Sigmoid colon (tissue), 7 donors: Measurements from ENCODE around the gene CCDC198. TPM values are rescaled to one million over a fixed set of nuclear protein-coding genes. Genes with fewer than 3 reads are reported as not detected.

Source experiments
- DNase-seq: peaks from one replicate; pipeline ENCODE4 v3.0.0-alpha.2; 2019
- H3K27ac ChIP-seq, 4 donors: fragments of 200-600 bp; sonication (generic); one replicate each; pipeline ENCODE4 v1.5.1; 2016 to 2019; ENCODE audit warnings: mild to moderate bottlenecking in 1 of 4
- H3K27me3 ChIP-seq, 3 donors: fragments of 200-600 bp; sonication (generic); one replicate each; pipeline ENCODE4 v1.5.1; 2019; ENCODE audit warnings: mild to moderate bottlenecking in 1 of 3
- H3K36me3 ChIP-seq, 4 donors: fragments of 200-600 bp; sonication (generic); one replicate each; pipeline ENCODE4 v1.5.1; 2016 to 2019
- H3K4me1 ChIP-seq, 4 donors: fragments of 200-600 bp; sonication (generic); one replicate each; pipeline ENCODE4 v1.5.1; 2017 to 2019
- H3K4me3 ChIP-seq, 4 donors: fragments of 200-600 bp; sonication (generic); one replicate each; pipeline ENCODE4 v1.5.1; 2017 to 2019; ENCODE audit warnings: mild to moderate bottlenecking in 2 of 4, moderate library complexity in 1 of 4
- H3K9me3 ChIP-seq, 4 donors: fragments of 200-600 bp in 3 of 4; sonication (generic) in 3 of 4; one replicate each; pipeline versions ENCODE4 v1.5.1 to v1.6.1; 2013 to 2019
- EP300 ChIP-seq, 4 donors: sonication (generic); formaldehyde crosslinking; IDR thresholded peaks; one replicate each; pipeline ENCODE4 v1.6.1; 2017; ENCODE audit warnings: antibody characterized with exemption in 4 of 4
- POLR2A ChIP-seq, 2 donors: fragments of 450-650 bp; IDR thresholded peaks; one replicate each; pipeline ENCODE4 v1.6.1; 2016; ENCODE audit warnings: antibody characterized with exemption in 2 of 2, mild to moderate bottlenecking in 2 of 2, moderate library complexity in 2 of 2
- POLR2AphosphoS5 ChIP-seq, 4 donors: sonication (generic); formaldehyde crosslinking; IDR thresholded peaks; one replicate each; pipeline ENCODE4 v1.6.1; 2017; ENCODE audit warnings: antibody characterized with exemption in 4 of 4
- WGBS, 2 donors: extraction: QIAGEN DNeasy Blood & Tissue Kit; methylation state at CpG; one replicate each; pipeline ENCODE4 v1.1.7; 2013; 5-methylcytosine and 5-hydroxymethylcytosine counted together
- intact Hi-C: fragments of 100-400 bp; cut with DNase I; formaldehyde crosslinking; loops from one replicate; pipeline ENCODE4 v1.15.1; 2023
- polyA plus RNA-seq, 3 donors: library from polyadenylated mRNA; stranded (reverse); fragments of 200-250 nt; gene quantifications; one replicate each; pipeline ENCODE4 v1.2.3, GENCODE V29; 2013
- total RNA-seq, 4 donors: library from RNA; depleted of rRNA; stranded (reverse); fragments of >200 nt; gene quantifications; one replicate each; pipeline ENCODE4 v1.1.0, GENCODE V29; 2016
- TF ChIP-seq, protein P1 (sequence below), 4 experiments: fragments of 450-650 bp in 3 of 4; fragments of 200-600 bp in 1 of 4; IDR thresholded peaks; one replicate each; pipeline ENCODE4 v1.5.1; 2016 to 2019; ENCODE audit warnings: antibody characterized with exemption in 4 of 4, mild to moderate bottlenecking in 3 of 4, moderate library complexity in 2 of 4
- donor health status: healthy with polysubstance abuse.
- donor health status: Bipolar disorder and iron deficiency.
- donor health status: healthy.

Gene CCDC198
- total and polyA plus RNA-seq, 7 donors: not detected

DNA sequence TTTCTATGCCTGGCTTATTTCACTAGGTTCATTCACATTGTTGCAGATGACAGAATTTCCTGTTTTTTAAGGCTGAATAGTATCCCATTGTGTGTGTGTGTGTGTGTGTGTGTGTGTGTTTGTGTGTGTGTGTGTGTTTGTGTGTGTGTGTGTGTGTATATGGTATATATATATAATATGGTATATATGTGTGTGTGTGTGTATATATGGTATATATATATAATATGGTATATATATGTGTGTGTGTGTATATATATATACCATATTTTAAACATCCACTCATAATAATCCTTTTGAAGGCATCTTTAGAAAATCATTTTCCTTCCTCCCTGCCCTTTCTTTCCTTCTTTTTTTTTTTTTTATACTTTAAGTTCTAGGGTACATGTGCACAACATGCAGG is 5.0 kb upstream of the CCDC198 start:
- H3K27me3 ChIP-seq: no peaks in the 10 kb centered on the region
- DNase-seq: no peak
- no peak overlapping the region for H3K4me3 ChIP-seq
- H3K4me1 ChIP-seq: peaks cover 0 to under 1% (median 0%) of the 10 kb centered on the region in 4 donors
- TF ChIP-seq EP300 (IDR thresholded peaks at IDR 0.05): no peak
- TF ChIP-seq POLR2AphosphoS5 (IDR thresholded peaks at IDR 0.05): no peak
- TF ChIP-seq, protein P1, sequence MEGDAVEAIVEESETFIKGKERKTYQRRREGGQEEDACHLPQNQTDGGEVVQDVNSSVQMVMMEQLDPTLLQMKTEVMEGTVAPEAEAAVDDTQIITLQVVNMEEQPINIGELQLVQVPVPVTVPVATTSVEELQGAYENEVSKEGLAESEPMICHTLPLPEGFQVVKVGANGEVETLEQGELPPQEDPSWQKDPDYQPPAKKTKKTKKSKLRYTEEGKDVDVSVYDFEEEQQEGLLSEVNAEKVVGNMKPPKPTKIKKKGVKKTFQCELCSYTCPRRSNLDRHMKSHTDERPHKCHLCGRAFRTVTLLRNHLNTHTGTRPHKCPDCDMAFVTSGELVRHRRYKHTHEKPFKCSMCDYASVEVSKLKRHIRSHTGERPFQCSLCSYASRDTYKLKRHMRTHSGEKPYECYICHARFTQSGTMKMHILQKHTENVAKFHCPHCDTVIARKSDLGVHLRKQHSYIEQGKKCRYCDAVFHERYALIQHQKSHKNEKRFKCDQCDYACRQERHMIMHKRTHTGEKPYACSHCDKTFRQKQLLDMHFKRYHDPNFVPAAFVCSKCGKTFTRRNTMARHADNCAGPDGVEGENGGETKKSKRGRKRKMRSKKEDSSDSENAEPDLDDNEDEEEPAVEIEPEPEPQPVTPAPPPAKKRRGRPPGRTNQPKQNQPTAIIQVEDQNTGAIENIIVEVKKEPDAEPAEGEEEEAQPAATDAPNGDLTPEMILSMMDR (IDR thresholded peaks at IDR 0.05): no peak
- no peak for TF ChIP-seq POLR2A (IDR thresholded peaks at IDR 0.05)
- H3K9me3 ChIP-seq: no peaks in the 10 kb centered on the region
- intact Hi-C loops: no loop called here
- no peak overlapping the region for H3K27ac ChIP-seq
- H3K36me3 ChIP-seq: no peaks in the 10 kb centered on the region

DNA sequence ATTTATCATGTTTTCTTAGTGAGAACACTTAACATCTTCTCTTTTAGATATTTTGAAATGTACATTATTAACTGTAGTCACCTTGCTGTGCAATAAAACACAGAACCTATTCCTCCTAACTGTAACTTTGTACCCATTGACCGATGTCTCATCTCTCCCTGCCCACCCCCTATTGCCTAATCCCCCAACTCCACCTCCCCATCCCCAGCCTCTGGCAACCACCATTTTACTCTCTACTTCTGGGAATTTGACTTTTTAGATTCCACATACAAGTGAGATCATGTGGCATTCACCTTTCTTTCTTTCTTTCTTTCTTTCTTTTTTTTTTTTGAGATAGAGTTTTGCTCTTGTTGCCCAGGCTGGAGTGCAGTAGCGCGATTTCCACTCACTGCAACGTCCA is 4.4 kb upstream of the CCDC198 start:
- WGBS, 2 donors: 86 to 88% methylated on average over 4 of the region's 4 CpGs
- no peak overlapping the region for H3K4me3 ChIP-seq
- no peak overlapping the region for H3K27ac ChIP-seq
- H3K9me3 ChIP-seq: no peaks in the 10 kb centered on the region
- no peaks in the 10 kb centered on the region for H3K27me3 ChIP-seq
- H3K36me3 ChIP-seq: no peaks in the 10 kb centered on the region
- peaks cover 0 to 4% (median 0%) of the 10 kb centered on the region in 4 donors for H3K4me1 ChIP-seq
- no peak for DNase-seq
- intact Hi-C loops: no loop called here
- TF ChIP-seq POLR2A (IDR thresholded peaks at IDR 0.05) (no peak), EP300 (IDR thresholded peaks at IDR 0.05) (no peak), POLR2AphosphoS5 (IDR thresholded peaks at IDR 0.05) (no peak)
- TF ChIP-seq, protein P1 (IDR thresholded peaks at IDR 0.05): no peak

DNA sequence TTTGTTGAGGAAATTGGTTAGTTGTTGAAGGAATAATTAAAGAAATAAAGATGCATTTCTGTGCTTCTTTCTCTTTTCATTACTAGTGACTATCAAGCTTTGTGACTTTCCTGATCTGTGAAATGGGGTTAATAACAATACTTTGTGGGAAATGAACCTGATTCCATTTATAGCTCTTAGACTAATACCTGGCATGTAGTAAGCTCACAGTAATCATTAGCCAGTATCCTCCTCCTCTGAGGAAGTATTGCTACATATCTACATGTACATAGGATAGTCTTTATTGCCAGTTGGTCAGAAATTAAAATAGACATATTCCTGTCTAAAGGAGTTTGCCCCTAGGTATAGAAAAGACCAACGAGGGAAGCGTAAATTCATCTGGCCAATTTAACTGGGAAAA is 1.8 kb upstream of the CCDC198 start:
- intact Hi-C loops: no loop called here
- Histone ChIP-seq H3K4me3 (no peak overlapping the region), H3K36me3 (no peaks in the 10 kb centered on the region), H3K4me1 (peaks cover 0 to 4% (median 0%) of the 10 kb centered on the region in 4 donors), H3K27ac (no peak overlapping the region), H3K9me3 (no peaks in the 10 kb centered on the region), H3K27me3 (no peaks in the 10 kb centered on the region)
- WGBS, 2 donors: 66 to 87% methylated on average over 2 of the region's 2 CpGs
- TF ChIP-seq EP300 (IDR thresholded peaks at IDR 0.05) (no peak), POLR2A (IDR thresholded peaks at IDR 0.05) (no peak), POLR2AphosphoS5 (IDR thresholded peaks at IDR 0.05) (no peak)
- TF ChIP-seq, protein P1 (IDR thresholded peaks at IDR 0.05): no peak
- no peak for DNase-seq

DNA sequence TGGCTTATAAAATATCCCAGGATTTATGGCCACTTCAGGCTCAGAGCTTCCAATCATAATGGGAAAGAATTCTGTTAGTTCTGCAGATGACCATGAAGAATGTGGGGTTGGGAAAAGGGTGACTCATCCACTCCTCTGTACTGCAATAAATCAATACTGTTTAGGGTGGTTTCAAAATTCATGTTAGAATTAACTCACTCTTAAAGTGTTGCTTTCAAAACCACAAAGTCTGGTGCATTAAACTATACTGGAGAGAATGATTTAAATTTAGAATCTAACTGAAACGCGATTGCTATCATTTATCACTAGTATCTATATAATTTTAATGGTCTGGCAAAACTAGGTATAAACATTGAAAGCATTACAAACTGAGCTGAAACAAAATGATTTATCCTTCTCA is 798 bp downstream of the CCDC198 start:
- no peaks in the 10 kb centered on the region for H3K27me3 ChIP-seq

More for the DNA sequence above, 798 bp downstream of the CCDC198 start:
- no peak overlapping the region for H3K4me3 ChIP-seq
- no peak for DNase-seq
- H3K36me3 ChIP-seq: no peaks in the 10 kb centered on the region
- no peak overlapping the region for H3K27ac ChIP-seq
- intact Hi-C loops: no loop called here
- H3K4me1 ChIP-seq: peaks cover 0 to 4% (median 0%) of the 10 kb centered on the region in 4 donors
- 17 to 50% methylated on average over 2 of the region's 2 CpGs for WGBS, 2 donors
- no peak for TF ChIP-seq POLR2AphosphoS5 (IDR thresholded peaks at IDR 0.05)
- no peak for TF ChIP-seq EP300 (IDR thresholded peaks at IDR 0.05)
- no peak for TF ChIP-seq POLR2A (IDR thresholded peaks at IDR 0.05)
- TF ChIP-seq, protein P1 (IDR thresholded peaks at IDR 0.05): no peak
- H3K9me3 ChIP-seq: no peaks in the 10 kb centered on the region
